IPS-18c (cell line): Measurements from ENCODE around the gene ZMAT5.

Experiments
- H3K4me3 ChIP-seq: 2 replicates; pipeline ENCODE4 v1.7.0; 2013; ENCODE audit warnings: low read depth, mild to moderate bottlenecking, low read length, moderate library complexity; ENCODE audit not compliant: insufficient read depth
- H3K9me3 ChIP-seq: one replicate; pipeline ENCODE4 v1.6.1; 2013; ENCODE audit warnings: mild to moderate bottlenecking, low read length, moderate library complexity; ENCODE audit not compliant: control insufficient read depth, insufficient read depth

The ZMAT5 gene

GRCh38 chr22:29706486-29706885 is 60.3 kb downstream of the ZMAT5 start:
- peaks cover 7% of the 10 kb centered on the region for H3K9me3 ChIP-seq

DNA sequence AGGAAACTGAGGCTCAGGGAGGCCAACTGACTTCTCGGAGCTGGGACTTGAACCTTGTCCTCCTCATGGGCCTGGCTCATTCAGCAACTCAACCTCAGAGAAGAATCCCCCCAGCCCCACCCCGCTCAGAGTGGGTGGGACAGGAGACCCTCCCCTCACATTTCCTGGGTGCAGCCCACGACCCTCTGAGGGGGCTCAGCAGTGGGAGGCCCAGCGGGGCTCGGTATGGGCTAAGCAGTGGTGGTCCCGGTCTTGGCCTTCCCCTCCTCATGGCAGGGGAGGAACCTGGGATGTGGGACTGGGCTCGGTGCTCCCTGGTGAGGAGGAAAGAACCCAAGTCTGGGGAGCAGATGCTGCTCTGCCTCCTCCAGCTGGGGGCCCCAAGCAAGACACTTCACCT is 61.2 kb downstream of the ZMAT5 start:
- Histone ChIP-seq H3K9me3 (peaks cover 7% of the 10 kb centered on the region), H3K4me3 (no peak overlapping the region)

More at GRCh38 chr22:29706486-29706885, 60.3 kb downstream of the ZMAT5 start:
- no peak overlapping the region for H3K4me3 ChIP-seq

DNA sequence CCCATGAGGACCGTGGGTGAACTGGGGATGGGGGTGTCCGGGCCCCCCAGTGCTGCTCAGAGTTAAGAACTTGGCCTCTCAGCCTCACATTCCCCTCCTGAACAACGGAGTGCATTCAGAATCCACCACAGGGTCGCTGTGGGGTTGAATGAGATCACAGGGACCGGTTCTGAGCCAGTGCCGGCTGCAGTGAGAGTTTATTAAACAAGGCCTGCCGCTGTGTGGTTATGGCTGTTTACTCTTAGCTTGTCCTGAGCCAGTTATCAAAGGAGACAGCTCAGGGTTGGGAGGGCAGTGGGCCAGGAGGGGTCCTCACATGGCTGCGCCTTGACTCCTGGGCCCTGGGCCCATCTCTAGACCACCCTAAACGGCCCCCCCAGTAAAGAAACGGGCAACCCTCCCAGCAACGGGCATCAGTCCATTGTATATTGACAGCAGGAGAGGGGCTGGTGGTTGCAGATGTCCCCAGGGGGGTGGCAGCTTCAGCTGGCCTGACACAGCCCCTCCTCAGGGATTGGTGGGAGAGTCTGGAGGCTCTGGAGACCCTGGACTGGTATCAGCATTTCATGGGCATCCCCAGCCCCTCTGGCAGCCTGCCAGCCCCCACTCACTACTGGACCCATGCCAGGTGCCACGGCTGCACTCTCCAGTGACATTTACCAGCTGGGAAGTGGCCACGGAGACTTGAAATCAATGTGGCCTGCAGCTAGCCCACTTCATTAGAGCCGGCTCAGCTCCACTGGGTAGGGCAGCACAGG is 62.1 kb downstream of the ZMAT5 start:
- no peak overlapping the region for H3K4me3 ChIP-seq
- peaks cover 7% of the 10 kb centered on the region for H3K9me3 ChIP-seq

- Histone ChIP-seq H3K4me3 (0 out of 2 replicates have a peak overlapping the region, but pooled peaks have one; percentile 32), H3K9me3 (peaks cover 7% of the 10 kb centered on the region)
These were observed 63.1 kb downstream of the ZMAT5 start for GRCh38 chr22:29703569-29704195.

GRCh38 chr22:29702931-29703501 is 63.8 kb downstream of the ZMAT5 start:
- no peak overlapping the region for H3K4me3 ChIP-seq

DNA sequence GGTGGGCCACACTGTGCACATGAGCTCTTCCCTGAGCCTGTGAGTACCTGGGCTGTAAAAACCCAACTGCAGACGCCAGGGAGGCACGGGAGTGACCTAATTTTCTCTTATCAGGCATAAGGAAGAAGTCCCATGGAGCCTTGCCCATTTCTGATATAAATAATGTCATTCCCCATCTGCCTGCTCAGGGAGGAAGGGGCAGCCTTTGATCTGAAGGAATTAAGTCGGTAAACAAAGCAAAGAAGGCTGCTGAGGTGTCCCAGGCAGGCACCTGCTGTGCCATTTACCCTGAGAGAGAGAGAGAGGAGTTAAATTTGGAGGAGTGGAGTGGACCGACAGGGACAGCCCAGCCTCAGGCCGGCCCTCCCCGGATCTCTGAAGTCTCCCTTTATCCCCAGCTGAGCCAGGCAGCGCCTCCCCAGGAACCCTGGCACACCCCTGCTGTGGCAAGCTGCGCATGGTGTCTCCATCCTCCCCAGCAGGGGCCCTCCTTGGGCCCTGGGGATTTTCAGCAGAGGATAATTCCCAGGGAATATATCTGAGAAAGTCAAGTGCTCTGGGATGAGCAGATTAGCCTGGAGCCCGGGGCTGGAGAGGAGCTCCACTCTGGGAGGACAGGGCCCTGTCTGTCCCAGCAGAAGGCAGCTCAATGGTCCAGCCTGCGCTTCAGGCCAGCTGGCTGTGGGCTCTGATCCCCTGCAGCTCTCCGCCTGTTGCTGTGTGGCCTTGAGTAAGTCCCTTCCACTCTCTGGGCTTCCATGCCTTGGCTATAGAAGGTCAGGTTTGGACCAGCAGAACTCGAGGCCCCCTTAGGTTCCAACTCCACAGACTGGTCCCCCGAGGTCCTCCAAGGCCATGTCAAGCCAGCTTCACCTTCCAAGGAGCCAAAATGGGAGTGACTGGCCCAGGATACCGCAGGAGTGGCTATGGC is 64.5 kb downstream of the ZMAT5 start:
- no peak overlapping the region for H3K4me3 ChIP-seq
- H3K9me3 ChIP-seq = peaks cover 7% of the 10 kb centered on the region

More at GRCh38 chr22:29702931-29703501, 63.8 kb downstream of the ZMAT5 start:
- H3K9me3 ChIP-seq = peaks cover 7% of the 10 kb centered on the region

GRCh38 chr22:29701155-29701999 is 65.4 kb downstream of the ZMAT5 start:
- Histone ChIP-seq H3K4me3 (no peak overlapping the region), H3K9me3 (peaks cover 7% of the 10 kb centered on the region)

GRCh38 chr22:29700900-29701154 is 66.0 kb downstream of the ZMAT5 start:
- no peak overlapping the region for H3K4me3 ChIP-seq
- peaks cover 7% of the 10 kb centered on the region for H3K9me3 ChIP-seq

GRCh38 chr22:29700206-29700899 is 66.5 kb downstream of the ZMAT5 start:
- peaks cover 7% of the 10 kb centered on the region for H3K9me3 ChIP-seq
- H3K4me3 ChIP-seq = no peak overlapping the region

DNA sequence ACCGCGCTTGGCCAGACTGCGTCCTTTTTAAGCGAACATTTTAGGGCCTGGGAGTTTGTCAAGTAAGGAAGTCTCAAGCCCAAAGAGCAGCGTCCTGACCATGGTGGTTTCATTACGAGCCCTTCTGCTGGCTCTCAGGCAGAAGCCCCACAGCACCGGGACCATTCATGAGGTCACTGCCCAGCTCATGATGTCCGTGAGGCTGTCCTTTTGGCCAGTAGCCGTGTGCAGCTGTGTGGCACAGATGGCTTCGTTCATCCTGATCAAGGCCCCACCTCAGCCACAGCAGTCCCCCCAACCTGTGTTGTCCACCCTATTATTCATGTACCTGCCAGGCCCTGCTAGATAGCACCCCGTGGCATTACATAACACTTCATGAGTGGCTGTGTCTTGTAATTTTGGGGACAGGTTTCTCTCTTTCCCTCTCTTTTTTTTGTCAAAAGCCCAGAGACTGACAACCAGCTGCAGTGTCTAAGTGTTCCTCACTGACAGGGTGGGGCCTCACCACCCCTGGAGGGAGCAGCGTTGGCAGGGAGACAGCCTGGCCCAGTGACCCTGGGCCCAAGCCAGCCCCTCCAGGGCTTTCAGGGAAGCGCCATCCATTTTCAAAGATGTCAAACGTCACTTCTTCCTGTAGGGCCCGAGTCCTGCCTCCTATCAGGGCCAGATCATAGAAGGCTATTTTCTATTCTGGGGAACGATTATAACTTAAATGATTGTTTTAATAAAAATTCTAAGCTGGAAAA is 68.8 kb downstream of the ZMAT5 start:
- peaks cover 1% of the 10 kb centered on the region for H3K9me3 ChIP-seq
- H3K4me3 ChIP-seq = no peak overlapping the region

DNA sequence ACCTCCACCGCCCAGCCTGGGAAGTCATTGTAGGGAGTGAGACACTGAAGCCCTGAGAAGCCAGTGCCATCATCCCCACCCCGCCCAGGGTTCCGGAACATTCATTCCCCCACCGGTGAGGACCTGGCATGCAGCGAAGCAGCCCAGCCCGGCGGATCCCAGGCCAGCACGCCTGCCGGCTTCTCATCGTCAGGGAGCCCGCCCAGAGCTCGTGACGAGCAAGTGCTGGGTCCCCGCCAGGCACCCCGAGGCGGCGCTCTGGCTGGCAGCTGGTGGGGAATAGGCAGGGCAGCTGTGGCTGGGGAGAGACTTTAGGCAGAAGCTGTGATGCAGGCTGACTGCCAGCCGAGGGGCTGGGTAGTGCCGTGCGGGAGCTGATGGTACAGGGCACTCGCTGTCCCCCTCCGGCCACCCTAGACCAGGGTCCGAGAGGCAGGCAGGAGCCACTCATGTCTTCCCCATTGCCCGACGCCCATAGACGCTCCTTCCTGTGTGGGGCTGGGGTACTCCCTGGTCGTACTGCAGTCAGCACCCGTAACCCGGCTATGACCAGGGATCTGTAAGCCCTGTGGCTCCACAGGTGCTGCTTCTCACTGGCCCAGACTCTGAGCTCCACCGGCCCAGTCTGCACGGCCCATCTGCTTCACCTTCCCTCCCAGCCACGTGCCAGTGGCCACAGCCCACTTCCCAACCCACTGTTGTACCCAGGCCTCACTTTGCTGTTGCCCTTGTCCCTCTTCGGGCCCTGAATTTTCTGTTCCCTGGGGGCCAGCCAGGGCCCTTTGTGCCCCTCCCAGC is 71.5 kb downstream of the ZMAT5 start:
- H3K4me3 ChIP-seq = no peak overlapping the region
- H3K9me3 ChIP-seq = no peaks in the 10 kb centered on the region

DNA sequence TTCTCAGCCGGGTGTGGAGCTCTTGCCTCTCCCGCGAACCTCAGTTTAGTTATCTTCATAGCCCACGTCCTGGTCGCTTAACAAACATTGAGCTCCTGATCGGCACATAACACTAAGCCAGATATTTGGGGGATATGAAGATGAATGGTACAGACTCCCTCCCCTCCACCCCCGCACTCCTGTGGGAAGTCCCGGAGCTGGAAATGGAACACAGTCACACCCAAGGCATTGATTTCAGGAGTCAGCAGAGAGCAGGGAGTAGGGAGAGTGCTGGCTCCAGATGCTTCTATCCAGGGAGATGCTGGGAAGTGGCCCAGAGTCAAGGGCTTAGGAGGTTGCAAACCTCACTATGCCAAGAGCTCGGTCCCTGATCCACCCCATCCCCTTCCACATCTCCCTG is 73.1 kb downstream of the ZMAT5 start:
- Histone ChIP-seq H3K9me3 (no peaks in the 10 kb centered on the region), H3K4me3 (no peak overlapping the region)

DNA sequence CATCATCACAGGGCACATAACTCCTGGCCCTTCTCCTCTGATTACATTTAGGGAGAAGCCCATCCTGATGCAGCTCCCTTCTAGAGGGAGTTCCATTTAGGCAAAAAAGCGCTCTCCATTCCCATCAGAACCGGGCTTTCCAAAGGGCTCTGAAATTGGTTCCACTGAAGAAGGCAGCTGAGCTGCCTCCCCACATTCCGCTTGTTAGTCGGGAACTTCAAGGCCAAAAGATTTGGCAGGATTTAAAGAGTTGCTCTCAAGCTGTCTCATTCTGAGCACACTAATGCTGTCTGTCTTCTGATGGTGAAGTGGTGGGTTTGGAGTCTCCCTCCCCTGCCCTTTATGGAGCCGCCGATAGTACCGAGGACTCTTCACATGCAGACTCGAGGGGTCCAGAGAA is 73.6 kb downstream of the ZMAT5 start:
- Histone ChIP-seq H3K9me3 (no peaks in the 10 kb centered on the region), H3K4me3 (no peak overlapping the region)

GRCh38 chr22:29692327-29692640 is 74.5 kb downstream of the ZMAT5 start:
- no peak overlapping the region; the same call in 1 of the 2 replicates for H3K4me3 ChIP-seq
- H3K9me3 ChIP-seq = no peaks in the 10 kb centered on the region

GRCh38 chr22:29691636-29692326 is 75.0 kb downstream of the ZMAT5 start:
- H3K9me3 ChIP-seq = no peaks in the 10 kb centered on the region
- H3K4me3 ChIP-seq = no peak overlapping the region
